ENCODE data around the gene VAV2. TPM values are rescaled to one million over a fixed set of nuclear protein-coding genes. Genes with fewer than 3 reads are reported as not detected.

Gene VAV2
- polyA plus RNA-seq, 1 donor: 48.4 TPM

GRCh38 chr9:133888048-133888808, 103.9 kb downstream of the VAV2 start:
- H3K27ac ChIP-seq (ENCODE audit: low read length): peak overlapping the region; percentile 34
- no CpG with 5 or more reads among the region's 25 CpGs for WGBS (ENCODE audit: insufficient coverage, low lambda C conversion rate)
- no peaks in the 10 kb centered on the region for H3K27me3 ChIP-seq (ENCODE audit: control insufficient read depth, insufficient read depth, low read length)
- peaks cover 52% of the 10 kb centered on the region for H3K4me1 ChIP-seq (ENCODE audit: control insufficient read depth, insufficient read depth, low read length)
- DNase-seq: peak; percentile 33 to 68
- no peak overlapping the region for H3K4me3 ChIP-seq (ENCODE audit: low read length)
- H3K36me3 ChIP-seq (ENCODE audit: control insufficient read depth, insufficient read depth, low read length): peaks cover 5% of the 10 kb centered on the region
- H3K9me3 ChIP-seq (ENCODE audit: control insufficient read depth, low read depth, low read length): no peaks in the 10 kb centered on the region

GRCh38 chr9:133887540-133888047, 104.5 kb downstream of the VAV2 start:
- Histone ChIP-seq H3K27me3 (ENCODE audit: control insufficient read depth, insufficient read depth, low read length) (no peaks in the 10 kb centered on the region), H3K36me3 (ENCODE audit: control insufficient read depth, insufficient read depth, low read length) (peaks cover 5% of the 10 kb centered on the region), H3K4me3 (ENCODE audit: low read length) (no peak overlapping the region), H3K27ac (ENCODE audit: low read length) (peak overlapping the region; percentile 34), H3K4me1 (ENCODE audit: control insufficient read depth, insufficient read depth, low read length) (peaks cover 45% of the 10 kb centered on the region), H3K9me3 (ENCODE audit: control insufficient read depth, low read depth, low read length) (no peaks in the 10 kb centered on the region)
- DNase-seq: no peak
- no CpG with 5 or more reads among the region's 18 CpGs for WGBS (ENCODE audit: insufficient coverage, low lambda C conversion rate)

DNA sequence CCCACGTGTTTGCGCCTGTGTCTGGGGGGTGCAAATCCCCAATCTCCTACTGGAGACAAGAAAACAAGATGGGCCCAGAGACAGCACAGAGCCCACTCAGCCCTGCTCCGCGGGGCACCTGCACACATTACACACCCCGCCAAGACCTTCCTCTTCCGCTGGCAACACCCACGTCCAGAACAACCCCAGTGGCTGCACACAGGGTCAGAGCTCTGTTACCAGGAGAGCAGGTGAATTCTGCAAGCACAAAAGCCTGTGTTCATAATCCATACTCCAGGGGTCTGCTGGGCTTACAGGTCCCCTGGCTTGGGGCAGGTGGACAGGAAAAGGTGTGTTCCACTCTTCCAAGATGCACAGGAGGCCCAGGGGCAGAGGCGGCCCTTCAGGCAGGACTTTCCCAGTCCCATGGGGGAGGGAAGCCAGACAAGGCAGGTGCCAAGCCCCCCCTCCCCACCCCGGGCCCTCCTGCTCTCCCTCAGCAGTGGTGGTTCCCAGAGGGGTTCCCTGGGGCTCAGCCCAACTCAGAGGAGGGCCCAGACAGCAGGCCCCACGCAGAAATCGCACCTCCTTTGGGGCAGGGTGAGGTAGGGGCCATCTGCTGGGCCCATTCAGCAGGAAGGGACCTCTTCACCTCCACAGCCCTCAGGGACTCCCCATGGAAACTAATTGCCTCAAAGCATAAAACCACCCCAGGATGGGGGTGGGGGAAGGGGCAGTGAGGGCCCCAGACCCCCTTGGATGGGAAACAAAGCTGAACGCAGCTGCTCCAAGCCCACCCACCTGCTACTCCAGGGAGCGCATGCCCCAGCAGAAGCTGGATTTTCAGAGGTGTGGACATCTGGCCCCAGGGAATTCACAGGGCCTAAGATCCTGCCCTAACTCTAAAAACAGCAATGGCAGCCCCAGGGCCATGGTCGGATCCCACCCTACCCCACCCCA, 105.3 kb downstream of the VAV2 start:
- peaks cover 42% of the 10 kb centered on the region for H3K4me1 ChIP-seq (ENCODE audit: control insufficient read depth, insufficient read depth, low read length)
- no peaks in the 10 kb centered on the region for H3K27me3 ChIP-seq (ENCODE audit: control insufficient read depth, insufficient read depth, low read length)
- no peaks in the 10 kb centered on the region for H3K9me3 ChIP-seq (ENCODE audit: control insufficient read depth, low read depth, low read length)
- H3K4me3 ChIP-seq (ENCODE audit: low read length): no peak overlapping the region
- peaks cover 5% of the 10 kb centered on the region for H3K36me3 ChIP-seq (ENCODE audit: control insufficient read depth, insufficient read depth, low read length)
- H3K27ac ChIP-seq (ENCODE audit: low read length): no peak overlapping the region
- no CpG with 5 or more reads among the region's 14 CpGs for WGBS (ENCODE audit: insufficient coverage, low lambda C conversion rate)
- DNase-seq: no peak

DNA sequence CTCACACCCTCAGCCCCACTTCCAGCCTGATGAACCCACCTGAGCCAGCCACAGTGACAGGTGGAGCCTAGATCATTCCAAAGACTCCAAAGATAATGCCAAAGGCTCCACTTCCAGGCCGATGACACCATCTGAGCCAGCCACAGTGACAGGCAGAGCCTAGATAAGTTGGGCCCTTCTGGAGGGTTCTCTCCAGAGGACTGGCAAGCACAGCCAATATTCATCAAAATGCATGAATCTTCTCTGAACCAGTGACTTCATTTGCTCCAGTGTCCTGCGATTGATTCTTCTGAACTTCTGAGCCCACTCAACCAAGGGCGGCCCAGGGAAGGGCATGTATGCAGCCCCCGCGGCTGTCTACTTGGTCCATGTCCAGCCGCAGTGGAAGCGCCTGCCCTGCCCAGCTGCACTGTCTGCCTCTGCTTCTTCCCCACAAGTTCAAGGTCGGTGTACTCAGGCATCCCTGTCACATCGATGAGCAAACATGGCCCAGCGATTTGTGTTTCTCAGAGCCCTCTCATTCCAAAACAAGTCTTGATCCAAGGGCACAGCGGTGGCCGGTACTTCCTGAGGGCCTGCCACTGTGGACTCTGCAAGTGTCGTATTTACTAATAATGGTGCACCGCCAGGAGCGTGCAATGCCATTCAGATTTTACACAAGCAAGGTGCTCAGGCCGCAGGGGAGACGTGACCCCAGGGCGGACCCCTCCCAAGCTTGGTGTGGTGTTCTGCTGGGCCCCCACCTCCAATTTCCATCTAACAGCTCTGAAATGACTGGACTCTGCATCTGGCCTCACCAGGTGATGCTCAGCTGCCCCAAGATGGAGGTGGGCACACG, 107.0 kb downstream of the VAV2 start:
- H3K4me1 ChIP-seq (ENCODE audit: control insufficient read depth, insufficient read depth, low read length): peaks cover 37% of the 10 kb centered on the region
- H3K4me3 ChIP-seq (ENCODE audit: low read length): no peak overlapping the region
- DNase-seq: no peak
- H3K36me3 ChIP-seq (ENCODE audit: control insufficient read depth, insufficient read depth, low read length): peaks cover 5% of the 10 kb centered on the region
- H3K9me3 ChIP-seq (ENCODE audit: control insufficient read depth, low read depth, low read length): no peaks in the 10 kb centered on the region
- no CpG with 5 or more reads among the region's 19 CpGs for WGBS (ENCODE audit: insufficient coverage, low lambda C conversion rate)
- no peak overlapping the region for H3K27ac ChIP-seq (ENCODE audit: low read length)
- no peaks in the 10 kb centered on the region for H3K27me3 ChIP-seq (ENCODE audit: control insufficient read depth, insufficient read depth, low read length)

- no peak overlapping the region for H3K4me3 ChIP-seq (ENCODE audit: low read length)
- H3K9me3 ChIP-seq (ENCODE audit: control insufficient read depth, low read depth, low read length): no peaks in the 10 kb centered on the region
- no CpG with 5 or more reads among the region's 24 CpGs for WGBS (ENCODE audit: insufficient coverage, low lambda C conversion rate)
- H3K4me1 ChIP-seq (ENCODE audit: control insufficient read depth, insufficient read depth, low read length): peaks cover 22% of the 10 kb centered on the region
- no peaks in the 10 kb centered on the region for H3K27me3 ChIP-seq (ENCODE audit: control insufficient read depth, insufficient read depth, low read length)
- H3K36me3 ChIP-seq (ENCODE audit: control insufficient read depth, insufficient read depth, low read length): peaks cover 7% of the 10 kb centered on the region
- no peak overlapping the region for H3K27ac ChIP-seq (ENCODE audit: low read length)
- DNase-seq: no peak
Measured at GRCh38 chr9:133882849-133883755, 109.0 kb downstream of the VAV2 start.

- no CpG with 5 or more reads among the region's 24 CpGs for WGBS (ENCODE audit: insufficient coverage, low lambda C conversion rate)
- no peak overlapping the region for H3K4me3 ChIP-seq (ENCODE audit: low read length)
- no peak for DNase-seq
- H3K4me1 ChIP-seq (ENCODE audit: control insufficient read depth, insufficient read depth, low read length): peaks cover 22% of the 10 kb centered on the region
- no peaks in the 10 kb centered on the region for H3K27me3 ChIP-seq (ENCODE audit: control insufficient read depth, insufficient read depth, low read length)
- H3K27ac ChIP-seq (ENCODE audit: low read length): no peak overlapping the region
- H3K36me3 ChIP-seq (ENCODE audit: control insufficient read depth, insufficient read depth, low read length): peaks cover 7% of the 10 kb centered on the region
- H3K9me3 ChIP-seq (ENCODE audit: control insufficient read depth, low read depth, low read length): no peaks in the 10 kb centered on the region
Measured at GRCh38 chr9:133881671-133882381, 110.3 kb downstream of the VAV2 start.

- peaks cover 7% of the 10 kb centered on the region for H3K36me3 ChIP-seq (ENCODE audit: control insufficient read depth, insufficient read depth, low read length)
- no CpG with 5 or more reads among the region's 23 CpGs for WGBS (ENCODE audit: insufficient coverage, low lambda C conversion rate)
- no peak for DNase-seq
- H3K27ac ChIP-seq (ENCODE audit: low read length): no peak overlapping the region
- H3K4me1 ChIP-seq (ENCODE audit: control insufficient read depth, insufficient read depth, low read length): peaks cover 16% of the 10 kb centered on the region
- no peaks in the 10 kb centered on the region for H3K27me3 ChIP-seq (ENCODE audit: control insufficient read depth, insufficient read depth, low read length)
- no peak overlapping the region for H3K4me3 ChIP-seq (ENCODE audit: low read length)
- peaks cover 3% of the 10 kb centered on the region for H3K9me3 ChIP-seq (ENCODE audit: control insufficient read depth, low read depth, low read length)
Measured at GRCh38 chr9:133880851-133881661, 111.1 kb downstream of the VAV2 start.

DNA sequence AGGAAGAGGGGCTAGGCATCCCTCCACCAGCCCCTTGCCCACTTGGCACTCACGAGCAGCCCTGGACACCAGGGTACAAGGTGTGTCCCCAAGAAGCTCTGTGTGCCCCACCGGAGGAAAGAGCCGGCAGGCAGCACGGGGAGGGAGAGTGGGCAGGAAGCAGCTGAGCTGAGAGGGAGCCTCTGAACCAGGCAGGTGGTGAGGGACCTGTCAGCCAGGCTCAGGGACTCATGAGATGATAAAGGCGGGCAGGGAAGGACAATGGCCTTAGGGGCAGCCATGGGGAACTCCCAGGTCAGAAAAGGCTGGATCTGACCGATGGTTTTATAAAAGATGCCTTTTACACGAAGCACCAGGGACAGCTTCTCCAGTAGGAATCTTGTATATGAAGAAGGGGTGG, 112.0 kb downstream of the VAV2 start:
- no peak for DNase-seq
- no CpG with 5 or more reads among the region's 7 CpGs for whole genome bisulfite sequencing (ENCODE audit: insufficient coverage, low lambda C conversion rate)
- Histone ChIP-seq H3K27me3 (ENCODE audit: control insufficient read depth, insufficient read depth, low read length) (no peaks in the 10 kb centered on the region), H3K9me3 (ENCODE audit: control insufficient read depth, low read depth, low read length) (peaks cover 3% of the 10 kb centered on the region), H3K36me3 (ENCODE audit: control insufficient read depth, insufficient read depth, low read length) (peaks cover 5% of the 10 kb centered on the region), H3K4me1 (ENCODE audit: control insufficient read depth, insufficient read depth, low read length) (peaks cover 19% of the 10 kb centered on the region), H3K4me3 (ENCODE audit: low read length) (no peak overlapping the region), H3K27ac (ENCODE audit: low read length) (no peak overlapping the region)
